WTC11 (cell line): ENCODE results near the gene APH1B.

Source experiments
- ESRRA ChIP-seq: sonication (generic); formaldehyde crosslinking; IDR thresholded peaks from 2 replicates; pipeline ENCODE4 v1.8.1; 2022; ENCODE audit warnings: mild to moderate bottlenecking, missing genetic modification reagents, borderline replicate concordance
- IRF2 ChIP-seq: sonication (generic); formaldehyde crosslinking; IDR thresholded peaks from 2 replicates; pipeline ENCODE4 v1.8.0; 2022; ENCODE audit warnings: low read depth, missing genetic modification reagents, borderline replicate concordance
- NFE2L1 ChIP-seq: sonication (generic); formaldehyde crosslinking; IDR thresholded peaks from 2 replicates; pipeline ENCODE4 v1.8.1; 2023; ENCODE audit warnings: missing genetic modification reagents
- RORB ChIP-seq: fragments of 250-450 bp; sonication (Bioruptor Pico); IDR thresholded peaks from 2 replicates; pipeline ENCODE4 v1.9.0; 2021; ENCODE audit warnings: mild to moderate bottlenecking
- SP1 ChIP-seq: sonication (generic); formaldehyde crosslinking; conservative IDR thresholded peaks from 2 replicates; pipeline ENCODE4 v1.8.1; 2022; ENCODE audit warnings: missing genetic modification reagents
- TF ChIP-seq, protein P1 (sequence below): fragments of 200-600 bp; IDR thresholded peaks from 2 replicates; pipeline ENCODE4 v1.8.0; 2022; ENCODE audit warnings: antibody characterized with exemption
- TF ChIP-seq, protein P2 (sequence below): sonication (generic); formaldehyde crosslinking; IDR thresholded peaks from 2 replicates; pipeline ENCODE4 v1.8.0; 2022; ENCODE audit warnings: mild to moderate bottlenecking, missing genetic modification reagents

DNA sequence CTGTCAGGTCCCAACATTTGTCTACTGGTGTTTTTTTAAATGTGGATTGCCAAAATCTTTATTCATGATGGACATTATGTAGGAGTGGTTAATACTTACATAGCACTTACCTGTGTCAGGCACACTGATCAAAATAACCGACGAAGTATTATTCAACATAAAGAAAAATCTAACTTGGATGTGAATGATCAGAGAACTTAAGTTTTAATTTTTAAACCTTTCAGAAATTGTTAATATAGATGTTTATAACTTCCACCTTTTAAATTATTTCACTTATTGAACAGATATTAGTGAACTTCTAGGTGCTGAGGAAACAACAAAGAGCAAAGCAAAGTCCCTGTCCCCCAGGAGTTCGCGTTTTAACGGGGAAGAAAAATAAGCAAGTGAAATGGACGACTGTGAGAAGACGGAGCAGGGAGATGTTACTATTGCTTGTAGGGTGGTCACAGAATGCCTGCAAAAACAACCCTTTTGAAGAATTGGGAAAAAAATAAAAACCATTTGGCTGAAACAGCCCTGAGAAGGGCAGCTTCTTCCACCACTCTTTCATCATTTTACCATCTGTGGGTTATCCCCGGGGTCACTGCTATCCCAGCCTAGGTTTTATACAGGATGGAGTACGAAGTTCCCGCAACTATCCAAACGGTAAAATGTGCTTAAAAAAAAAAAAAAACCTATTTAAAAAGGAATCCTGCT lies 915 bp upstream of the APH1B start:
- TF ChIP-seq, protein P1, sequence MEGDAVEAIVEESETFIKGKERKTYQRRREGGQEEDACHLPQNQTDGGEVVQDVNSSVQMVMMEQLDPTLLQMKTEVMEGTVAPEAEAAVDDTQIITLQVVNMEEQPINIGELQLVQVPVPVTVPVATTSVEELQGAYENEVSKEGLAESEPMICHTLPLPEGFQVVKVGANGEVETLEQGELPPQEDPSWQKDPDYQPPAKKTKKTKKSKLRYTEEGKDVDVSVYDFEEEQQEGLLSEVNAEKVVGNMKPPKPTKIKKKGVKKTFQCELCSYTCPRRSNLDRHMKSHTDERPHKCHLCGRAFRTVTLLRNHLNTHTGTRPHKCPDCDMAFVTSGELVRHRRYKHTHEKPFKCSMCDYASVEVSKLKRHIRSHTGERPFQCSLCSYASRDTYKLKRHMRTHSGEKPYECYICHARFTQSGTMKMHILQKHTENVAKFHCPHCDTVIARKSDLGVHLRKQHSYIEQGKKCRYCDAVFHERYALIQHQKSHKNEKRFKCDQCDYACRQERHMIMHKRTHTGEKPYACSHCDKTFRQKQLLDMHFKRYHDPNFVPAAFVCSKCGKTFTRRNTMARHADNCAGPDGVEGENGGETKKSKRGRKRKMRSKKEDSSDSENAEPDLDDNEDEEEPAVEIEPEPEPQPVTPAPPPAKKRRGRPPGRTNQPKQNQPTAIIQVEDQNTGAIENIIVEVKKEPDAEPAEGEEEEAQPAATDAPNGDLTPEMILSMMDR, result no peak
- TF ChIP-seq ESRRA (no peak), IRF2 (CRISPR knock-in tag) (no peak), NFE2L1 (CRISPR knock-in tag) (no peak), SP1 (no peak), RORB (no peak)
- TF ChIP-seq, protein P2, sequence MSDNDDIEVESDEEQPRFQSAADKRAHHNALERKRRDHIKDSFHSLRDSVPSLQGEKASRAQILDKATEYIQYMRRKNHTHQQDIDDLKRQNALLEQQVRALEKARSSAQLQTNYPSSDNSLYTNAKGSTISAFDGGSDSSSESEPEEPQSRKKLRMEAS (CRISPR knock-in tag), result no peak
